ENCODE data around the gene CD300A. TPM values are rescaled to one million over a fixed set of nuclear protein-coding genes. Genes with fewer than 3 reads are reported as not detected.

CD300A gene
- total RNA-seq, 1 experiment from 2014 or later: 0.71 TPM

GRCh38 chr17:74493331-74493833, 26.9 kb downstream of the CD300A start:
- no peak overlapping the region for H3K4me2 ChIP-seq (ENCODE audit: low read length)
- CTCF ChIA-PET: interaction anchor here (1.1 to 2.2 kb wide), 4 partner anchors 76 to 187 kb away, joined by 3 to 10 read pairs (median 6); partner anchors contain the start of gene GPR142

More at GRCh38 chr17:74493331-74493833, 26.9 kb downstream of the CD300A start:
- Histone ChIP-seq H3K9ac (ENCODE audit: low read length) (no peak overlapping the region), H3K27me3 (ENCODE audit: insufficient read depth, low read length) (no peaks in the 10 kb centered on the region), H3K9me2 (ENCODE audit: insufficient read depth) (no peaks in the 10 kb centered on the region), H3K79me2 (ENCODE audit: insufficient read depth, low read length) (no peaks in the 10 kb centered on the region), H3K4me1 (ENCODE audit: control insufficient read depth in 1 of 2, insufficient read depth in 2 of 2, low read length in 2 of 2) (no peaks in the 10 kb centered on the region), H3K36me3 (ENCODE audit: control insufficient read depth in 1 of 2, insufficient read depth in 2 of 2, low read length in 2 of 2) (no peaks in the 10 kb centered on the region), H3K9me3 (ENCODE audit: control insufficient read depth in 1 of 2, insufficient read depth in 1 of 2, low read depth in 1 of 2, low read length in 2 of 2) (no peaks in the 10 kb centered on the region), H2AFZ (ENCODE audit: low read depth, low read length, poor library complexity, severe bottlenecking) (peak overlapping the region; percentile 93), H3K4me3 (replicated peaks in 1 of 2; ENCODE audit: low read depth in 1 of 2, low read length in 2 of 2) (no peak overlapping the region), H4K20me1 (ENCODE audit: insufficient read depth) (no peaks in the 10 kb centered on the region), H3K27ac (ENCODE audit: low read depth, low read length) (no peak overlapping the region)
- RAD21 ChIA-PET (ENCODE audit: low non-redundant PET in 1 of 2, low total read pairs in 2 of 2, uncharacterized antibody in 2 of 2, unreplicated experiment in 2 of 2): interaction anchor here in 1 of 2 experiments (2.4 kb wide), 1 partner anchor 114 kb away, joined by 6 read pairs; no protein-coding TSS in a partner anchor
- peak; percentile 73 for DNase-seq (ENCODE audit: low read depth, low spot score)
- intact Hi-C loops (cut with micrococcal nuclease): loop anchor here (1.0 kb wide), 5 partner anchors 36 to 192 kb away; no protein-coding TSS in a partner anchor
- POLR2A ChIA-PET: no interaction called here
- TF ChIP-seq RAD21 (IDR thresholded peaks at IDR 0.05; ENCODE audit: low read depth) (peak; percentile 97), SIN3A (IDR thresholded peaks at IDR 0.05; ENCODE audit: low read depth) (no peak), JUND (IDR thresholded peaks at IDR 0.05) (no peak), CTCF (IDR thresholded peaks at IDR 0.05 in 2 of 3, conservative IDR thresholded peaks at IDR 0.05 in 1 of 3; ENCODE audit: borderline replicate concordance in 1 of 3, insufficient read depth in 1 of 3, low read depth in 2 of 3, low read length in 2 of 3) (peak; percentile 97 to 99 (median 97))
- no TSS peak for BruUV-seq (replicated peaks)
- peak; percentile 98 for ATAC-seq
